ENCODE data around the gene OGFOD3. TPM values are rescaled to one million over a fixed set of nuclear protein-coding genes. Genes with fewer than 3 reads are reported as not detected.

Gene OGFOD3
- total RNA-seq, 2 experiments from 2014 or later: 31.1 to 32.9 TPM

DNA sequence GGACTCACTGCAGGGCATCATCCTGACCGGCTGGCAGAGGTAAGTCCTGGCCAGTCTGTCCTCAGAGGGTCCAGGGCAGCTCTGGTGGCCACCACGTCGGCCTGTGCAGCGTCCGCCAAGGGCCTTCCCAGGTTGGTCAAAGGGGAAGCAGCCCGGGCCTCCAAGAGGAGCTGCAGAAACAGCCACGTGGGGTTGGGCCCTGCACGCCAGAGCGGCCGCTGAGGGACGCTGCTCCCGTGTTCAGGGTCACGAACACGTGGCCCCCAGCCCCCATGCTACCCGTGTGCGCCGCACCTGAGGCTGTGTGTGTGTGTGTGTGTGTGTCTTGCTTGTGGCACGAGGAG lies 18.9 kb upstream of the OGFOD3 start:
- intact Hi-C loops (cut with micrococcal nuclease): no loop called here
- H3K4me1 Mint-ChIP-seq (ENCODE audit: low read depth): peaks cover 10% of the 10 kb centered on the region
- H3K9me3 Mint-ChIP-seq: no peaks in the 10 kb centered on the region
- peaks cover 2% of the 10 kb centered on the region for H3K36me3 Mint-ChIP-seq (ENCODE audit: low read depth)
- CTCF ChIA-PET: interaction anchor here (0.6 kb wide), 1 partner anchor 13 kb away, joined by 4 read pairs; no protein-coding TSS in a partner anchor
- no peak for DNase-seq
- H3K27me3 Mint-ChIP-seq (ENCODE audit: low read depth): no peaks in the 10 kb centered on the region
- H3K27ac Mint-ChIP-seq: no peak overlapping the region
- H3K4me3 Mint-ChIP-seq: no peak overlapping the region

DNA sequence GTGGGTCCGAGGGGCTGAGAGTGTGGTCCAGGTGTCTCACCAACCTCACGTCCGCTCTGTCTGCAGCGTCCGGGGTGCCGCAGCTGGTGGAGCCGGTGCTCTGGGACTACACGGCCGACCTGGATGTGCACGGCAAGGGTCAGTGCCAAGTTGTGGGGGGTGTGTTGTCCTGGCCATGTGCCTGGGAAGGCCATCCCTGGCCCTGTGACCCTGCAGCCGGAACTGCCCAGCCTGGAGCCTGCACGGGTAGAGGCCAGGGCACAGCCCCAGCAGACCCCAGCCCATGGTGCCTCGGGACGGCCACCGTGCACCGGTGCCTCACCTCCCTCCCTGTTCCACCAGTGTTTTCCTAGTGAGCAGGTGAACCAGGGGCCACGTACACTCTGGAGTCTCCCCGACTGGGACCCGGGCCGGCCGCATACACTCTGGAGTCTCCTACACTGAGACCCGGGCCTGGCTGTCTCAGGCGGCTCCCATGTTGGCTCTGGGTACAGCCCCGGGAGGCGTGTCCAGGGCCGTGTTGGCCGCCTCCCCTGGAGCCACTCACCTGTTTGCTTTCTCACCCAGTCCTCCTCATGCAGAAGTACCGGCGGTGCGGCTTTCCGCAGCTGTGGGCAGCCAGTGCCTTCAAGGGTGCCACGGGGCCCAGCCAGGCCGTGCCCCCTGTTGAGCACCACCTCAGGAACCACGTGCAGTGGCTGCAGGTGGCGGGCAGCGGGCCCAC lies 18.4 kb upstream of the OGFOD3 start:
- Mint-ChIP-seq H3K4me3 (no peak overlapping the region), H3K27ac (no peak overlapping the region), H3K36me3 (ENCODE audit: low read depth) (peaks cover 2% of the 10 kb centered on the region), H3K27me3 (ENCODE audit: low read depth) (no peaks in the 10 kb centered on the region), H3K9me3 (no peaks in the 10 kb centered on the region), H3K4me1 (ENCODE audit: low read depth) (peaks cover 10% of the 10 kb centered on the region)
- no peak for DNase-seq
- CTCF ChIA-PET: interaction anchor here (0.7 kb wide), 1 partner anchor 12 kb away, joined by 3 read pairs; no protein-coding TSS in a partner anchor
- intact Hi-C loops (cut with micrococcal nuclease): no loop called here

DNA sequence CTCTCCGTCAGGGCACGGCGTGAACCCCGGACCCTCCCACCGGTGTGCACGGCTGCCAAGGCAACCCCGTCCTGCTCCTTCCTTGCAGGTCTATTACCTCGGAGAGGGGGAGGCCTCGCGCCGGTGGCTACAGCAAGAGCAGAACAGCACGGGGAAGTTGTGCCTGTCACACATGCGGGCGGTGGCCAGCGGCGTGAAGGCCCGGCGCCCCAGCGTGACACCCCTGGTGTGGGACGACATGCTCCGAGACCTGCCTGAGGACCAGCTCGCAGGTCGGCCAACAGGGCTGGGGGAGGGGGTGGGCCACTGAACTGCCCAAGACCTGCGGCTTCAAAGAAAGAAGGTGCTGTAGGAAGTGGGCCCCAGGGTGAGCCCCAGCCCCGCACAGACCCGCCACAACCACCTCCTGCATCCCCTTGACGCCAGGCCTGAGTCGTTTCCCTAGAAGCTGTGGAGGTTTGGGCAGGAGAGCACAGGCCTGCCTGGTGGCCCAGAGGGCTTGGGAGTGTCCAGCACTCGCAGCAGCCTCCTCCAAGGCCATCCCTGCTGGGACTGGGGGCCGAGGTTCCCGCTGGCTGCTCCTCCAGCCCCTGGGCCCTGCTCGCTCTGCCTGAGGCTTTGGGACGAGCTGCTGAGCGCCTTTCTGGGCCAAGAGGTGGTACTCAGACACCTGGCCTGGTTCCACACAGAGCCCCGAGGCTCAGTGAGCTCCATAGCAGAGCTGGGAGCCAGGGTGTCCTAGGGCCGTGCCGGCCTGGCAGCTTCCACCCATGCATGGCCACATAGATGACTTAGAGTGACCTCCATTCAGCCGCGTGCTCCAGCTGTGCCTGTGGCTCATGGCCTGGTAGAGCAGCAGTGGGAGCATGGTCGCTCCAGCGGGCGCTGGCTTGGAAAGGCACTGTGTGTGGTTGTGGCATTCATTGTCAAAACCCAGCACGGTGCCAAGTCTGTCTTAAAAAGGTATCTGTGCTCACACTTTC lies 17.5 kb upstream of the OGFOD3 start:
- no peak overlapping the region for H3K4me3 Mint-ChIP-seq
- no peak overlapping the region for H3K27ac Mint-ChIP-seq
- intact Hi-C loops (cut with micrococcal nuclease): no loop called here
- no peaks in the 10 kb centered on the region for H3K27me3 Mint-ChIP-seq (ENCODE audit: low read depth)
- peaks cover 10% of the 10 kb centered on the region for H3K4me1 Mint-ChIP-seq (ENCODE audit: low read depth)
- H3K36me3 Mint-ChIP-seq (ENCODE audit: low read depth): peaks cover 2% of the 10 kb centered on the region
- no peak for DNase-seq
- H3K9me3 Mint-ChIP-seq: no peaks in the 10 kb centered on the region
- CTCF ChIA-PET: interaction anchor here (0.7 kb wide), 1 partner anchor 11 kb away, joined by 3 read pairs; no protein-coding TSS in a partner anchor

DNA sequence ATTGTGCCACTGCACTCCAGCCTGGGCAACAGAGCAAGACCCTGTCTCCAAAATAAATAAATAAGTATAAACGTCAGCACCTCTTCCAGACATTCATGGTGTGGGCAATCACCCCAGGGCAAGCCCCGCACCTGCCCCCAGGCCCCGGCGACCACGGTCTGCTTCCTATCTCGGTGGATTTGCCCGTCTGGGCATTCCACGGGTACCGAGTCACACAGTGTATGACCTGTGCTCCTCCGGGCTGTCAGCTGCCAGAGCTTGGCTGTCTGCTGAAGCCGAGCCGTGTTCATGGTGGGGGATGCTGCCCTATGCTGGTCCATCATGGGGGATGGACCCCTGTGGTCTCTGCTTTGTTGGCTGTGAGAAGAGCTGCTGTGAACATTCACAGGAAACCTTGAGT lies 16.7 kb upstream of the OGFOD3 start:
- CTCF ChIA-PET: no interaction called here

DNA sequence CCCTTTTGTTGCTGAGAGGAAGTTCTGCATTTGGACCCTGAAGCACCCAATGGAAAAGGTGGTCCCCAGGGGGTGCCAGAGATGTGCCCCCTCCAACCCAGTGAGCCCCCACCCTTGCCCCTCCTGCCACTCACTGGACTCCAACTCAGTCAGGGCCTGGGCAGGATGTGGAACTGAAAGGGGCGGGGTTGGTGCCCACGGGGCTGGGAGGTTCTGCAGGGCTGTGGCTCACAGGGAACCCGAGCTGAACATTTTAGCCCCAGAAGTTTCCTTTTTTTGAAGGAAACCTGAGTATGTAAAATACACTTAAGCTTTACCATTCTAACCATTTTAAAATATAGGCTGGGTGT lies 15.8 kb upstream of the OGFOD3 start:
- CTCF ChIA-PET: no interaction called here
- Mint-ChIP-seq H3K27me3 (ENCODE audit: low read depth) (no peaks in the 10 kb centered on the region), H3K27ac (no peak overlapping the region), H3K36me3 (ENCODE audit: low read depth) (peaks cover 4% of the 10 kb centered on the region), H3K4me3 (no peak overlapping the region), H3K4me1 (ENCODE audit: low read depth) (peaks cover 9% of the 10 kb centered on the region), H3K9me3 (no peaks in the 10 kb centered on the region)
- DNase-seq: peak; percentile 43
- intact Hi-C loops (cut with micrococcal nuclease): no loop called here

More for the DNA sequence above, 16.7 kb upstream of the OGFOD3 start:
- no peak overlapping the region for H3K27ac Mint-ChIP-seq
- intact Hi-C loops (cut with micrococcal nuclease): no loop called here
- H3K27me3 Mint-ChIP-seq (ENCODE audit: low read depth): no peaks in the 10 kb centered on the region
- no peak overlapping the region for H3K4me3 Mint-ChIP-seq
- H3K9me3 Mint-ChIP-seq: no peaks in the 10 kb centered on the region
- peaks cover 1% of the 10 kb centered on the region for H3K36me3 Mint-ChIP-seq (ENCODE audit: low read depth)
- no peak for DNase-seq
- peaks cover 6% of the 10 kb centered on the region for H3K4me1 Mint-ChIP-seq (ENCODE audit: low read depth)

DNA sequence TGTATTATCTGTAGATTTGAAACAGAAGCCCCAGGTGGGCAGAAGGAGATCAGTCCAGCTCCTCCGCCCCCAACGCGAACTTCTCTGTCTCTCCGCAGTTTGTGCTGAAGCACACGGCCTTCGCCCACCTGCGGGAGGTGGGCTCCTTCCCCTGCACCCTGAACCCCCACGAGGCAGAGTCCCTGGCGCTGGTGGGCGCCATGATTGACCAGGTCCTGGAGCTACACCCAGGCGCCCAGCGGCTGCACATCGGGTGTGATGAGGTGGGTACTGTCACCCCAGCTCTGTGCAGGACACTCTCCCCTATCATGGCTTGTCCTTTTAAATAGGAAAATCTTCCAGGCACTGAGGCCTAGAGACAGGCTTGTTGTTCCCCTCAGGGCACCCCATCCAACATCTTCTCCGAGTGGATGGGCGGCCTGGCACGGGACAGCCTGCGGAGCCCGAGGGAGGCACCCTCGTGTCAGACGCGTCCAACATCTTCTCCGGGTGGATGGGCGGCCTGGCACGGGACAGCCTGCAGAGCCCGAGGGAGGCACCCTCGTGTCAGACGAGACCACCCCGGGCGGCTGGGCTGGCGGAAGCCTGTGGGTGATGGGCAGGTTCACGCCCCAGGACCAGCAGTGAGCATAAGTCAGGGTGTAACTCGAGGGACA lies 15.3 kb upstream of the OGFOD3 start:
- H3K9me3 Mint-ChIP-seq: no peaks in the 10 kb centered on the region
- H3K27me3 Mint-ChIP-seq (ENCODE audit: low read depth): no peaks in the 10 kb centered on the region
- peaks cover 4% of the 10 kb centered on the region for H3K36me3 Mint-ChIP-seq (ENCODE audit: low read depth)
- no peak overlapping the region for H3K4me3 Mint-ChIP-seq
- peaks cover 9% of the 10 kb centered on the region for H3K4me1 Mint-ChIP-seq (ENCODE audit: low read depth)
- intact Hi-C loops (cut with micrococcal nuclease): no loop called here
- H3K27ac Mint-ChIP-seq: no peak overlapping the region
- CTCF ChIA-PET: no interaction called here
- no peak for DNase-seq

DNA sequence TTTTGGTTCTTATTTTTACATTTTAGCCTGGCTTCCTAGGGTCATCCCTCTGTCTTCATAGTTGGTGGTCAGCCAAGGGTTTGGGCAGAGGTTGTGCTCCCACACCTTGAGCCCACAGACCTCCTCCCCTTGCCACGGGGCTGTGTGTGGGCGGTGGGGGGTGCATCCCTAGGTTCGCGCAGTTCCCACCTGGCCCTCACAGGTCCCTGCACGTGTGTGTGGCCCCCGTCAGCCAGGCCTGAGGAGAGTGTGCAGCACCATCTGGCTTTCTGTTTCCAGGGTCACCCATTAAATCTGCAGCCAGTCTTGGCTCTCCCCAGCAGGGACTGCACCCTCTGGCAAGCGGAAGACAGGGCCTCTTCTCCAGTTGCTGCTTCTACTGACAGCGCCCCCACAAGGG lies 13.6 kb upstream of the OGFOD3 start:
- intact Hi-C loops (cut with micrococcal nuclease): no loop called here

DNA sequence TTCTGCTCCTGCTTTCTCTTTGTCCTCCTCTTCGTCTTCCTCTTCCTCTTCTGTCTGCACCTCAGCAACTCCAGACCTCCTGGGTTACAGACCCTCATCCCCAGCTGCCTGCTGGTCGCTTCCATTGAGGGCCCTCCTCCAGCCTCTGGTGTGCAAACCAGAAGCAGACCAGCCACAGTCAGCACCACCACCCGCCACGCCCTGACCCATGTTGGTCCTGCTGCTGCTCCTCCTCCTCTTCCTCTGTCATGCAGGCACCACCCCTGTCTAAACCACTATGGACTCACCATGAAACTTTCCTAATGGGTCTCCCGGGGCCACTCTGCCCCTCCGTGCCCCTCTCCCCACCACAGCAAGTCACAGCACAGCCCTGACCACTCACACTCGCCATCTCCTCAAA lies 11.4 kb upstream of the OGFOD3 start:
- Mint-ChIP-seq H3K27ac (no peak overlapping the region), H3K9me3 (no peaks in the 10 kb centered on the region), H3K36me3 (ENCODE audit: low read depth) (peaks cover 4% of the 10 kb centered on the region), H3K27me3 (ENCODE audit: low read depth) (no peaks in the 10 kb centered on the region), H3K4me1 (ENCODE audit: low read depth) (peaks cover 7% of the 10 kb centered on the region), H3K4me3 (no peak overlapping the region)
- no peak for DNase-seq
- intact Hi-C loops (cut with micrococcal nuclease): no loop called here
- CTCF ChIA-PET: no interaction called here

More for the DNA sequence above, 13.6 kb upstream of the OGFOD3 start:
- Mint-ChIP-seq H3K27me3 (ENCODE audit: low read depth) (no peaks in the 10 kb centered on the region), H3K4me1 (ENCODE audit: low read depth) (peaks cover 9% of the 10 kb centered on the region), H3K27ac (no peak overlapping the region), H3K4me3 (no peak overlapping the region), H3K36me3 (ENCODE audit: low read depth) (peaks cover 4% of the 10 kb centered on the region), H3K9me3 (no peaks in the 10 kb centered on the region)
- CTCF ChIA-PET: interaction anchor here (1.0 kb wide), 1 partner anchor 123 kb away, joined by 4 read pairs; no protein-coding TSS in a partner anchor
- no peak for DNase-seq

DNA sequence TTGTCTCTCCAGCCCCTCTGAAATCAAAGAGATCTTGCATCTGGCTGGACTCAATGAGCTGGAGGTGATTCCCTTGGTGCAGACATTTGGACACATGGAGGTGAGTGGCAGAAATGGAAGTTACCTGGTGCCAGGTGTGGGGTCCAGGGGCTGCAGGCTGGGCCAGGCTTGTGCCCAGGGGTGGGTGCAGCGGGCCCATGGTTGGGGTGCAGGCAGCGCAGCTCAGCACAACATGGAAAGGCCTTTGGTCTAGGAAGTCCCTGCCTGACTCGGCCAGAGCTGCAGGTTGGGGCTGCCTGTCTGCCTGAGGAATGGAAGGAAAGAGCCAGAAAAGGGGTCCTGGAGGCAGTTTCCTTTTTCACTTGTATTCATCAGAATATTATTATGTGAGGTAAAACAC lies 10.2 kb upstream of the OGFOD3 start:
- peaks cover 4% of the 10 kb centered on the region for H3K36me3 Mint-ChIP-seq (ENCODE audit: low read depth)
- no peak overlapping the region for H3K27ac Mint-ChIP-seq
- CTCF ChIA-PET: interaction anchor here (0.6 kb wide), 1 partner anchor 62 kb away, joined by 4 read pairs; no protein-coding TSS in a partner anchor
- H3K4me1 Mint-ChIP-seq (ENCODE audit: low read depth): peaks cover 5% of the 10 kb centered on the region
- H3K9me3 Mint-ChIP-seq: no peaks in the 10 kb centered on the region
- H3K4me3 Mint-ChIP-seq: no peak overlapping the region
- DNase-seq: no peak
- H3K27me3 Mint-ChIP-seq (ENCODE audit: low read depth): no peaks in the 10 kb centered on the region
- intact Hi-C loops (cut with micrococcal nuclease): no loop called here

DNA sequence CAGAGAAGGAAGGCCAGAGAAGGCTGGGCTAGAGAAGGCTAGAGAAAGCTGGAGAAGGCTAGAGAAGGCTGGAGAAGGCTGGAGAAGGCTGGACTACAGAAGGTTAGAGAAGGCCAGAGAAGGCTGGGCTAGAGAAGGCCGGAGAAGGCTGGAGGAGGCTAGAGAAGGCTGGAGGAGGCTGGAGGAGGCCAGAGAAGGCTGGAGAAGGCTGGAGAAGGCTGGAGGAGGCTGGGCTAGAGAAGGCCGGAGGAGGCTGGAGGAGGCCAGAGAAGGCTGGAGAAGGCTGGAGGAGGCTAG lies 6.4 kb upstream of the OGFOD3 start:
- Mint-ChIP-seq H3K36me3 (ENCODE audit: low read depth) (peaks cover 9% of the 10 kb centered on the region), H3K27me3 (ENCODE audit: low read depth) (no peaks in the 10 kb centered on the region), H3K4me3 (no peak overlapping the region), H3K27ac (no peak overlapping the region), H3K4me1 (ENCODE audit: low read depth) (peaks cover 11% of the 10 kb centered on the region), H3K9me3 (peaks cover 2% of the 10 kb centered on the region)
- intact Hi-C loops (cut with micrococcal nuclease): no loop called here
- CTCF ChIA-PET: interaction anchor here (0.6 to 1.5 kb wide), 12 partner anchors 12 to 260 kb away, joined by 3 to 5 read pairs (median 4); partner anchors contain the start of gene SECTM1
- no peak for DNase-seq

DNA sequence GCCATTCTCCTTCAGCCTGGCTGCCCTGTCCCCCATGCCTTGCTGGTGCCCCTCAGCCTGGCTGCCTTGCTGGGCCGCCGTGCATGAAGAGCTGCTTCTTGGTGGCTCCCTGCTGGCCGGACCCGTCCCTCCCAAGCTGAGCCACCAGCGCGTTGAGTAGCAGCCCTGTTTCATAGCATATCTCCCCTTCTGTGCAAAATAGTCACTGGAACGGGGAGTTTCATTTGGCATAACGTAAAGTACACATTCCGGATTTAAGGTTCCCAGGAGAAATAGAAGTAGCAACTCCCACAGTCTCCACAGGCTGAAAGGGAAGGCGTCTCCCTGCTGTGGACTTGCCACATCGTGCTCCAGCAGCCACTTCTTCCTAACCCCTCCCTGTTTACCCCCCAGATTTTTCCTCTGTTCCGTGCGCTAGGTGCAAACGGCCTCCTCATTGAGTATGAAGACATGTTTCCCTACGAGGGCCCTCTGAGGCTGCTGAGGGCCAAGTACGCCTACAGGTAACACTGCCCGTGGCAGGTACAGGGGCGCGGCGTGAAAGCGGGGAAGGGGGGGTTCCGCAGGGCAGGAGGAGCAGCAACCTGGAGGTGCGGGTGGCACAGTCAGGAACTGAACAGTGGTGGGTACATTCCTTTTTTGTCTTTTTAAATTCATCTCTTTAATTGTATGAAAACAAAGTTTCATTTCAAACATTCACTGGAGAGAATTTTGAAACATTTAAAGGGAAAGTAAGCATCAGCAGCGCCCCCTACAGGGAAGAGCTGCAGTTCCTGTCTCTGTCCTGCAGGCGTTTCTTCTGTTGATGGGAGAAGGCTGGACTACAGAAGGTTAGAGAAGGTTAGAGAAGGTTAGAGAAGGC lies 5.8 kb upstream of the OGFOD3 start:
- Mint-ChIP-seq H3K36me3 (ENCODE audit: low read depth) (peaks cover 6% of the 10 kb centered on the region), H3K4me1 (ENCODE audit: low read depth) (peaks cover 14% of the 10 kb centered on the region), H3K27me3 (ENCODE audit: low read depth) (no peaks in the 10 kb centered on the region), H3K9me3 (peaks cover 2% of the 10 kb centered on the region), H3K4me3 (no peak overlapping the region), H3K27ac (no peak overlapping the region)
- intact Hi-C loops (cut with micrococcal nuclease): no loop called here
- DNase-seq: peak; percentile 79
- CTCF ChIA-PET: interaction anchor here (0.6 to 1.5 kb wide), 12 partner anchors 12 to 259 kb away, joined by 3 to 5 read pairs (median 4); partner anchors contain the start of gene SECTM1

Data from activated naive CD4-positive, alpha-beta T cell treated with anti-CD3 and anti-CD28 coated beads for 36 hours (primary cell).